Tibial artery (tissue), 4 donors: ENCODE data around the gene P2RY2.

Experiments
- DNase-seq, 2 donors: peaks; one replicate each; pipeline ENCODE4 v3.0.0-alpha.2; 2019
- H3K27ac ChIP-seq, 2 donors: fragments of 200-600 bp; sonication (generic) in 1 of 2; 1 replicate in 1 of 2; 2 replicates in 1 of 2; pipeline ENCODE4 v1.5.1; 2018 to 2019; ENCODE audit warnings: mild to moderate bottlenecking in 1 of 2
- H3K27me3 ChIP-seq, 2 donors: fragments of 200-600 bp; sonication (generic) in 1 of 2; one replicate each; pipeline versions ENCODE4 v1.5.1 to v1.6.0; 2016 to 2019
- H3K36me3 ChIP-seq, 3 donors: fragments of 200-600 bp; sonication (generic) in 2 of 3; one replicate each; pipeline ENCODE4 v1.5.1; 2016 to 2019; ENCODE audit warnings: mild to moderate bottlenecking in 2 of 3
- H3K4me1 ChIP-seq, 4 donors: fragments of 200-600 bp; sonication (generic) in 2 of 4; 1 replicate in 3 of 4; 2 replicates in 1 of 4; pipeline ENCODE4 v1.5.1; 2016 to 2019
- H3K4me3 ChIP-seq, 2 donors: fragments of 200-600 bp; sonication (generic) in 1 of 2; 1 replicate in 1 of 2; 2 replicates in 1 of 2; pipeline ENCODE4 v1.5.1; 2018 to 2019; ENCODE audit warnings: mild to moderate bottlenecking in 2 of 2
- H3K9me3 ChIP-seq, 3 donors: fragments of 200-600 bp; sonication (generic) in 1 of 3; one replicate each; pipeline ENCODE4 v1.5.1; 2016 to 2019
- intact Hi-C: fragments of 100-400 bp; cut with DNase I; formaldehyde crosslinking; loops from one replicate; pipeline ENCODE4 v1.15.0; 2023; ENCODE audit warnings: low total_unique reads
- TF ChIP-seq, protein P1 (sequence below), 2 experiments: fragments of 200-600 bp in 1 of 2; fragments of 450-650 bp in 1 of 2; IDR thresholded peaks; one replicate each; pipeline ENCODE4 v1.5.1; 2017 to 2019; ENCODE audit warnings: antibody characterized with exemption in 2 of 2, mild to moderate bottlenecking in 1 of 2, moderate library complexity in 1 of 2

The P2RY2 gene

DNA sequence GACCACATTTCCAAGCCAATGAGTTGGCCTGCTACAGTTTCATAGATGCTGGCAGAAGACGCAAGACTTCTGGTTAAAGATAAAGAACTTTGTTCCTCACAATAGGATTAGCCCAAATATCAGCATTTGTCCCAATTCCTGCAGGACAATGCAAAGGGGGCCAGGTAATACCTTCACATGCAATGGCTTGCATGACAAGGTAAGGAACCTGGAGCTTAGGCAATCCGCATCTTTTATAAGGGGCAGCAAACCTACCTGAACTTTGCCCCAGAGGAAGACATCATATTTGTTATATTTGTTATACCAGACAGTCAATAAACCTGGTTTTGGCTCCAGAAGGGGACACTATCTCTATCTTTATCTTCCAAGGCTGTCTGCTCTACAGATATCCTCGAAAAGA lies 59.4 kb downstream of the P2RY2 start:
- Histone ChIP-seq H3K27me3 (no peaks in the 10 kb centered on the region), H3K9me3 (no peaks in the 10 kb centered on the region), H3K4me3 (no peak overlapping the region), H3K36me3 (no peaks in the 10 kb centered on the region), H3K4me1 (no peaks in the 10 kb centered on the region), H3K27ac (no peak overlapping the region)
- intact Hi-C loops, result no loop called here
- TF ChIP-seq, protein P1, sequence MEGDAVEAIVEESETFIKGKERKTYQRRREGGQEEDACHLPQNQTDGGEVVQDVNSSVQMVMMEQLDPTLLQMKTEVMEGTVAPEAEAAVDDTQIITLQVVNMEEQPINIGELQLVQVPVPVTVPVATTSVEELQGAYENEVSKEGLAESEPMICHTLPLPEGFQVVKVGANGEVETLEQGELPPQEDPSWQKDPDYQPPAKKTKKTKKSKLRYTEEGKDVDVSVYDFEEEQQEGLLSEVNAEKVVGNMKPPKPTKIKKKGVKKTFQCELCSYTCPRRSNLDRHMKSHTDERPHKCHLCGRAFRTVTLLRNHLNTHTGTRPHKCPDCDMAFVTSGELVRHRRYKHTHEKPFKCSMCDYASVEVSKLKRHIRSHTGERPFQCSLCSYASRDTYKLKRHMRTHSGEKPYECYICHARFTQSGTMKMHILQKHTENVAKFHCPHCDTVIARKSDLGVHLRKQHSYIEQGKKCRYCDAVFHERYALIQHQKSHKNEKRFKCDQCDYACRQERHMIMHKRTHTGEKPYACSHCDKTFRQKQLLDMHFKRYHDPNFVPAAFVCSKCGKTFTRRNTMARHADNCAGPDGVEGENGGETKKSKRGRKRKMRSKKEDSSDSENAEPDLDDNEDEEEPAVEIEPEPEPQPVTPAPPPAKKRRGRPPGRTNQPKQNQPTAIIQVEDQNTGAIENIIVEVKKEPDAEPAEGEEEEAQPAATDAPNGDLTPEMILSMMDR (IDR thresholded peaks at IDR 0.05), result no peak
- no peak for DNase-seq

DNA sequence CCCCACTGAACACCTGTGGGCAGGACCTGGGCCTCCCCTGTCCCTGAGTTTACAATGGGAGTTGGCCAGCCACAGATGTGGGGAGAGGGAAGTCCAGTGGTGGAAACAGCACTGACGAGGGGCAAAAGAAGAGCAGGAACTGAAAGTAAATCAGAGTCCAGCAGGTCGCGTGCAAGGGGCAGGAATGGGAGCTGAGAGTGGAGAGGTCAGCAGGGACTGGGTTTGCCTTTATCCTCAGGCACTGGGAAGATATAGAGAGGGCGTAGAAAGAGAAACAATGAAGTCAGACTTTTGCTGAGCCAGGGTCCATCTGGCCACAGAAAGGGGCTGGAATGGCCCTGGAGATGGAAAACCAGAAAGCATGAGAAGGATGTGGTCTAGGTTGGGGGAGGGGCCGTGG lies 62.5 kb downstream of the P2RY2 start:
- no peaks in the 10 kb centered on the region for H3K36me3 ChIP-seq
- no peaks in the 10 kb centered on the region for H3K9me3 ChIP-seq
- no peaks in the 10 kb centered on the region for H3K27me3 ChIP-seq
- H3K27ac ChIP-seq, result no peak overlapping the region
- TF ChIP-seq, protein P1 (IDR thresholded peaks at IDR 0.05), result no peak
- no peak overlapping the region for H3K4me3 ChIP-seq
- intact Hi-C loops, result no loop called here
- no peaks in the 10 kb centered on the region for H3K4me1 ChIP-seq
- peak; percentile 59 to 78 for DNase-seq

DNA sequence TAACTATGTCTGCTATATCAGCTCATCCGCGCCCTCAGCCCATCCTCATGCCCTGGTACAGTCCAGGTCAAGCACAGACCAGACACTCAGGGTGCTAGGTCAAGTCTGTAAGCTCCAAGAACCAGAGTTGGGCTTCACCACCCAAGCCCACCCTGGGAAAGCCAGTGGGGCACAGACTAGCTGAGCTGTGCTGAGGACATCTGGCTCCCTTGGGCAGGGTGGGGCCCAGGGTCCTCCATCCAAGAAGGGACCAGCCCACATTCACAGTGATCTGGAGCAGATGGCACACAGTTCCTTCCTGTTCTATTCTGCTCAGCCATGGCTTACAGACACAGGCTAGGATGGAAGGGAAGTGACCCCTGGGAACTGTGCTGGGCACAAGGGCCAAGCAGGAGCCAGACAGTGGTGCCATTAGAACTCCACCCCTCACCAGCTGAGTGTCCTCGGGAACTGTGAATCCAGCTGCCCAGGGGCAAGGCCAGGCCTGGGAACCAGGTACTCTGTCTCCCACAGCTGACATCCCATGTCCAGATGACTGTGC lies 63.2 kb downstream of the P2RY2 start:
- Histone ChIP-seq H3K27ac (no peak overlapping the region), H3K9me3 (no peaks in the 10 kb centered on the region), H3K36me3 (no peaks in the 10 kb centered on the region), H3K4me1 (no peaks in the 10 kb centered on the region), H3K27me3 (no peaks in the 10 kb centered on the region), H3K4me3 (no peak overlapping the region)
- intact Hi-C loops, result no loop called here
- peak; percentile 48 to 64 for DNase-seq
- TF ChIP-seq, protein P1 (IDR thresholded peaks at IDR 0.05), result no peak

DNA sequence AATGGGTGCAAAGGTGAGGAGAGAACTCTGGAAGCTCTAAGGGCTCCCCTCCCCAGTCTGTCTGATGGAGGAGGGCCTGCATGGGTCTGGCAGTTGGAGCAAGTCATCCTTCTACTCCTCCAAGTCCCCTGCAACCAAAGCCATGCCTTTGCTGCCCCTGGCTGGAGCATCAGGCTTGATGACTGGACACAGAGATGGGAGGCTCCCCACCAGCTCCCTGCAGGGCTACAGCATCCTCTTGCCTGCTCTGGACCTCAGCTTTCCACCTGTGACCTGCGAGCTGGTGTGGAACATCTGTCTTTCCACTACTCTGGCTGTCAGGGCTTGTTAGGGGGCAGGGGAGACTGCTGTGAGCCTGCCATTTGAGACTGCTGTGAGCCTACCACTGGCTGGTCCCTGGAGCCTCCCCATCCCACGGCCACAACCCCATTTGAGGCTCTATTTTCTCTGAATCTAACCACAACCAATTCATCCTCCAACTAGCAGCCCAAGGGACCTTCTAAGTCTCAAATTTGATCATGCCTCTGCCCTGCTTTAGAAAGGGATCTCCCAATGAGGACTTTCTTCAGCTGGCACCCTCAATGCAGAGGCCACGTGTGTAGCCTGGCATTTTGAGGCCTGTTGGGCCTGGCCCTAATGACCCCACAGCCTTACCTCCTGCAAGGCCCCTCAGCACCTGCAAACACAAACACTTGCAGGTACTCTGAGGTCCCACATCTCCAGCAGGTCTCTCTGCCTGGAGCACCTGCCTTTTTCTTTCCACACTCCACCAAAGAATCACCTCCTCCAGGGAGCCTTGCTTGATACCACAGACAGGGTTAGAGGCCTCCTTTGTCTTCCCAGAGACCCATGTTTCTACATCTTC lies 63.9 kb downstream of the P2RY2 start:
- intact Hi-C loops, result no loop called here
- Histone ChIP-seq H3K9me3 (no peaks in the 10 kb centered on the region), H3K27ac (no peak overlapping the region), H3K36me3 (no peaks in the 10 kb centered on the region), H3K4me3 (no peak overlapping the region), H3K4me1 (no peaks in the 10 kb centered on the region), H3K27me3 (no peaks in the 10 kb centered on the region)
- DNase-seq, result peak in 1 of 2 donors; percentile 53
- TF ChIP-seq, protein P1 (IDR thresholded peaks at IDR 0.05), result no peak

DNA sequence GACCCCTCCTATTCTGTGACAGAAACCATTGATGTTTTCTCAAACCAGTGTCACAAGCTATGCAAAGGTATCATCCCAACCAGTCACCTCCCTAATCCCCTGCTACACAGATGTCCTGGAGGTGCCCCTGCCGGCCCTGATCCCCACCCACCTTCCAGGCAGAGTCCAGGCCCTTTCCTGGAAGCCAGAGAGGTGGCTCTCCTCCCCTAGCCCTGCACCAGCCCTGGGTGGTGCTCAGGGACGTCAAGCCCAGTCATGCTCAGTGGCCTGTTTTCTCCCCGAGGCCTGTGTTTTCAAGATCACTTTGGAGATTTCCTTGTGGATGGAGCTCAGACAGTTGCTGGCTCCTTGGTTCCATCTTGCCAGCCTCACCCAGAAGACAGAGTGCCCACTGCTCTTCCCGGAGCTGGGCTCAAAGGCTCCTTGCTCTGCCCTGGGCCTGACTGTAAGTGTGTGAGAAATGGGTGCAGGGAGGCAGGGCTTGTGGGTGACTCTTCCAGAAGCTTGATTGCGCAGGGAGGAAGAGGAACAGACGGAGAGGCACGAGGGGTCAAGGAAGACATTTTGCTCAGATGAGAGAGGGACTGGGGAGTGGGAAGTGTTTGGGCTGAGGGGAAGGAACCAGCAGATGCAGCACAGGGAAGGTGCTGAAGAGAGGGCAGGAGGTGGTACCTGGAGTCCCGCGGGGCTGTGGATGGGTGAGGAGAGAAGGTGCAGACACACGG lies 65.4 kb downstream of the P2RY2 start:
- Histone ChIP-seq H3K4me1 (peaks cover 0 to 8% (median 2%) of the 10 kb centered on the region in 4 donors), H3K36me3 (no peaks in the 10 kb centered on the region), H3K4me3 (no peak overlapping the region), H3K9me3 (no peaks in the 10 kb centered on the region), H3K27ac (no peak overlapping the region), H3K27me3 (no peaks in the 10 kb centered on the region)
- TF ChIP-seq, protein P1 (IDR thresholded peaks at IDR 0.05), result no peak
- intact Hi-C loops, result no loop called here
- peak in 1 of 2 donors; percentile 60 for DNase-seq
